DOHH2 (cell line): ENCODE measurements around the gene ANKRD22.

ENCODE experiments used
- H3F3A ChIP-seq: fragments of 200-600 bp; sonication (generic), shearing (Covaris generic); 2 replicates; pipeline ENCODE4 v1.6.0; 2016; ENCODE audit warnings: antibody characterized with exemption, mild to moderate bottlenecking; ENCODE audit not compliant: control insufficient read depth, insufficient read depth
- H3K27ac ChIP-seq: fragments of 200-600 bp; sonication (generic); 2 replicates; pipeline ENCODE4 v1.5.1; 2014; ENCODE audit warnings: low read depth, mild to moderate bottlenecking, low read length, moderate library complexity
- H3K27me3 ChIP-seq: fragments of 200-600 bp; sonication (generic); 2 replicates; pipeline ENCODE4 v1.6.1; 2014; ENCODE audit warnings: mild to moderate bottlenecking, low read length, mixed read lengths; ENCODE audit not compliant: control insufficient read depth
- H3K36me3 ChIP-seq: fragments of 200-600 bp; sonication (generic); 2 replicates; pipeline ENCODE4 v1.6.1; 2014; ENCODE audit warnings: mild to moderate bottlenecking, low read length, moderate library complexity, mixed read lengths; ENCODE audit not compliant: control insufficient read depth
- H3K4me1 ChIP-seq: fragments of 200-600 bp; sonication (generic); 2 replicates; pipeline ENCODE4 v1.6.1; 2014; ENCODE audit warnings: mild to moderate bottlenecking, low read length, mixed read lengths; ENCODE audit not compliant: control insufficient read depth
- H3K4me2 ChIP-seq: fragments of 200-600 bp; sonication (generic); 2 replicates; pipeline ENCODE4 v1.6.0; 2014; ENCODE audit warnings: mild to moderate bottlenecking, low read length, moderate library complexity
- H3K4me3 ChIP-seq: fragments of 200-600 bp; sonication (generic); 2 replicates; pipeline ENCODE4 v1.5.1; 2014; ENCODE audit warnings: mild to moderate bottlenecking, low read length, mixed read lengths
- H3K79me2 ChIP-seq: fragments of 200-600 bp; sonication (generic); 2 replicates; pipeline ENCODE4 v1.6.1; 2014; ENCODE audit warnings: mild to moderate bottlenecking, low read length, mixed read lengths; ENCODE audit not compliant: control insufficient read depth
- H3K9me2 ChIP-seq: fragments of 200-600 bp; sonication (generic); replicated peaks from 2 replicates; pipeline ENCODE4 v1.6.1; 2014; ENCODE audit warnings: mild to moderate bottlenecking, low read length, mixed read lengths; ENCODE audit not compliant: control insufficient read depth
- H3K9me3 ChIP-seq: fragments of 200-600 bp; sonication (generic); 2 replicates; pipeline ENCODE4 v1.6.1; 2014; ENCODE audit warnings: antibody characterized with exemption, low read length, mixed read lengths; ENCODE audit not compliant: control insufficient read depth, insufficient read depth
- H4K20me1 ChIP-seq: fragments of 200-600 bp; sonication (generic); 2 replicates; pipeline ENCODE4 v1.6.0; 2014; ENCODE audit warnings: low read depth, mild to moderate bottlenecking, antibody characterized with exemption, low read length, moderate library complexity; ENCODE audit not compliant: control insufficient read depth, insufficient read depth
- CTCF ChIP-seq: fragments of 200-600 bp; sonication (generic); IDR thresholded peaks from one replicate; pipeline ENCODE4 v1.5.1; 2014; ENCODE audit warnings: antibody characterized with exemption, mild to moderate bottlenecking, low read depth, low read length; ENCODE audit not compliant: poor library complexity, severe bottlenecking
- EZH2phosphoT487 ChIP-seq: fragments of 200-600 bp; sonication (generic); IDR thresholded peaks from 2 replicates; pipeline ENCODE4 v1.6.1; 2017; ENCODE audit warnings: borderline replicate concordance, mild to moderate bottlenecking, antibody characterized with exemption, low read length, moderate library complexity, mixed read lengths

Gene ANKRD22

DNA sequence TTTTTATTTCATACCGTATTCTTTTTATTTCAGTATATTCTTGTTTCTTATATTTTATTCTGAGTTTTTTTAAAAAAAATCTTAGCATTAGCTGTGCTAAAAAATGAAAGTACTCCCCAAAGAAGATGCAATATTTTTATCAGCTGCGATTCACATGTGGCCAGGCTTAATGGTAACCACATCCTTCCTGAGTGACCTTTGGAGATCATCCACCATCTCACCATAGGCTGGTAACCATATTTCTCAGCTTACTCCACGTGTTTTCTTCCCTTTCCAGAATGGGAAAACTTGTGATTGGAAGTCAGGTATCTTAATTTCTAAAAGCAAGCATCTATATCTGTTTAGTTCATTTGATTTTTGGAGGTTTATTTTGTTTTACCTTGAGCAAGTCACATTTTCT is 67.9 kb downstream of the ANKRD22 start:
- no peak overlapping the region for H3K27ac ChIP-seq
- no peak overlapping the region for H3K4me3 ChIP-seq
- H3K4me2 ChIP-seq, result no peak overlapping the region
- no peaks in the 10 kb centered on the region for H3K9me3 ChIP-seq
- 0 out of 2 replicates have a peak, but pooled peaks cover 3% of the 10 kb centered on the region for H3K27me3 ChIP-seq
- H3F3A ChIP-seq, result no peaks in the 10 kb centered on the region
- TF ChIP-seq EZH2phosphoT487, result no peak
- no peak for TF ChIP-seq CTCF
- H4K20me1 ChIP-seq, result no peaks in the 10 kb centered on the region
- H3K4me1 ChIP-seq, result no peaks in the 10 kb centered on the region
- no peaks in the 10 kb centered on the region for H3K9me2 ChIP-seq
- H3K36me3 ChIP-seq, result no peaks in the 10 kb centered on the region
- H3K79me2 ChIP-seq, result no peaks in the 10 kb centered on the region

DNA sequence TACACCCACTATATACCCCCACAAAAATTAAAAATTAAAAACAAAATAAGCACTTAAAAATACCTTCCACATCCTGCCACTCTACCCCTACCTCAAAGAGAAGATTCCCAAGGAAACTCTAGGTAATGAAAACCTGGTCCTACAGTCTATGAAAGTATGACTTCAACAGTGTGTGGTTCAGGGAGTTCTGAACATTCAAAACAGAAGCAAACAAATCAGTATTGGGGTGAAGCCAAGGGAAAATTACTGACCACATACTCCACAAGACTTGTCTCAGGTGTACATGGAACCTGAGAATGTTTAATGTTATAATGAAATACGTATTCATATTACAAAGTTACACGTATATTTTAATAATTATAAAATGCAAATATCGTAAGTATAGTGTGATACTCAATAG is 69.4 kb downstream of the ANKRD22 start:
- Histone ChIP-seq H3F3A (no peaks in the 10 kb centered on the region), H3K9me3 (no peaks in the 10 kb centered on the region), H3K9me2 (no peaks in the 10 kb centered on the region), H3K79me2 (no peaks in the 10 kb centered on the region), H3K4me3 (no peak overlapping the region), H3K4me2 (no peak overlapping the region), H4K20me1 (no peaks in the 10 kb centered on the region), H3K36me3 (no peaks in the 10 kb centered on the region), H3K27me3 (0 out of 2 replicates have a peak, but pooled peaks cover 3% of the 10 kb centered on the region), H3K4me1 (no peaks in the 10 kb centered on the region), H3K27ac (no peak overlapping the region)
- TF ChIP-seq EZH2phosphoT487 (no peak), CTCF (no peak)

GRCh38 chr10:88781206-88781605 is 70.4 kb downstream of the ANKRD22 start:
- H3K9me3 ChIP-seq, result no peaks in the 10 kb centered on the region
- H3K27me3 ChIP-seq, result 0 out of 2 replicates have a peak, but pooled peaks cover 3% of the 10 kb centered on the region
- no peak overlapping the region for H3K27ac ChIP-seq
- H3K9me2 ChIP-seq, result no peaks in the 10 kb centered on the region
- no peaks in the 10 kb centered on the region for H4K20me1 ChIP-seq
- no peaks in the 10 kb centered on the region for H3K79me2 ChIP-seq
- no peaks in the 10 kb centered on the region for H3K4me1 ChIP-seq
- H3K4me3 ChIP-seq, result no peak overlapping the region
- no peaks in the 10 kb centered on the region for H3K36me3 ChIP-seq
- no peaks in the 10 kb centered on the region for H3F3A ChIP-seq
- H3K4me2 ChIP-seq, result no peak overlapping the region
- TF ChIP-seq CTCF (no peak), EZH2phosphoT487 (no peak)
